SK-N-SH (cell line): Measurements from ENCODE around the gene RFX4.

Source experiments
- SIN3A ChIP-seq: IDR thresholded peaks from 2 replicates; pipeline ENCODE4 v1.6.1; 2012; ENCODE audit warnings: low read depth, mild to moderate bottlenecking, low read length, moderate library complexity, borderline replicate concordance
- TF ChIP-seq, protein P1 (sequence below): fragments of 200-600 bp; sonication (generic); IDR thresholded peaks from 2 replicates; pipeline ENCODE4 v1.6.1; 2017; ENCODE audit warnings: antibody characterized with exemption, mild to moderate bottlenecking, moderate library complexity
- TF ChIP-seq, protein P2 (sequence below): fragments of 150-350 bp; IDR thresholded peaks from 2 replicates; pipeline ENCODE4 v1.6.1; 2017; ENCODE audit warnings: antibody characterized with exemption, low read length, low read depth, borderline replicate concordance

DNA sequence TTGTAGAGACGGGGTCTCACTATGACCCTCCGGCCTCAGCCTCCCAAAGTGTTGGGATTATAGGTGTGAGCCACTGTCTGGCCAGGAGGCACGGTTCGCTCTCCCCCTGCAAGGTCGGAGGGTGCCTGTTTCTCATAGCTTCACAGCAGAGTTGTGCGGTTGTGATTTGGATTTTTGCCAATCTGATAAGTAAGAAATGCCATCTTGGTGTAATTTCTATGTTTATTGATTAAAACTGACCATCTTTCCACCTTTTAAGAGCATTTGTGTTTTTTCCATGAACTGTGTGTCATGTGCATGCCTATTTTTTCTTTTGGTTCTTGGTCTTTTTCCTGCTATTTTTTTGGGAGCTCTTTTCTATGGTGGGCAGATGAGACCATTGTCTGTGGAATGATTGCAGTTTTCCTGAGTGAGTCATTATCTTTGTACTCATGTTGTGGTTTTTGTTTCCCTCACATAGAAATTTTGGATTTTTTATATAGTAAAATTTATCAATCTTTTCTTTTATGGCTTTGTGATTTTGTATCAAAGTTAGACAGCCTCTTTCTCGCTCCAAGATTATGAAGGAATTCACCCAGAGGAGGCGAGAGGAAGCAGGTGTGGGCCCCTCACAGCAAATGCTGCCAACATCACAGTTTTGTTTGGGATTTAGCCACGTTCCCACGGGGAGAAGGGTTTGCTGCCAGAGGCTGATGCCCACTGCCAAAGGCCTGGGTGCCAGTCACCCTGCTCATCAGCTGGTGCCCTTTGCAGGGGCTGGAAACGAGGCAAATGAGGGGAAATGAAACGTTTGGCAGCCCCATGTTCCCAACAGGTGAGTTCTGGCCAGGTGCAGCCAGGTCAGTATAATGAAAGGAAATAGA, 47.2 kb downstream of the RFX4 start:
- TF ChIP-seq, protein P1, sequence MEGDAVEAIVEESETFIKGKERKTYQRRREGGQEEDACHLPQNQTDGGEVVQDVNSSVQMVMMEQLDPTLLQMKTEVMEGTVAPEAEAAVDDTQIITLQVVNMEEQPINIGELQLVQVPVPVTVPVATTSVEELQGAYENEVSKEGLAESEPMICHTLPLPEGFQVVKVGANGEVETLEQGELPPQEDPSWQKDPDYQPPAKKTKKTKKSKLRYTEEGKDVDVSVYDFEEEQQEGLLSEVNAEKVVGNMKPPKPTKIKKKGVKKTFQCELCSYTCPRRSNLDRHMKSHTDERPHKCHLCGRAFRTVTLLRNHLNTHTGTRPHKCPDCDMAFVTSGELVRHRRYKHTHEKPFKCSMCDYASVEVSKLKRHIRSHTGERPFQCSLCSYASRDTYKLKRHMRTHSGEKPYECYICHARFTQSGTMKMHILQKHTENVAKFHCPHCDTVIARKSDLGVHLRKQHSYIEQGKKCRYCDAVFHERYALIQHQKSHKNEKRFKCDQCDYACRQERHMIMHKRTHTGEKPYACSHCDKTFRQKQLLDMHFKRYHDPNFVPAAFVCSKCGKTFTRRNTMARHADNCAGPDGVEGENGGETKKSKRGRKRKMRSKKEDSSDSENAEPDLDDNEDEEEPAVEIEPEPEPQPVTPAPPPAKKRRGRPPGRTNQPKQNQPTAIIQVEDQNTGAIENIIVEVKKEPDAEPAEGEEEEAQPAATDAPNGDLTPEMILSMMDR, result no peak
- TF ChIP-seq SIN3A, result no peak
- TF ChIP-seq, protein P2, sequence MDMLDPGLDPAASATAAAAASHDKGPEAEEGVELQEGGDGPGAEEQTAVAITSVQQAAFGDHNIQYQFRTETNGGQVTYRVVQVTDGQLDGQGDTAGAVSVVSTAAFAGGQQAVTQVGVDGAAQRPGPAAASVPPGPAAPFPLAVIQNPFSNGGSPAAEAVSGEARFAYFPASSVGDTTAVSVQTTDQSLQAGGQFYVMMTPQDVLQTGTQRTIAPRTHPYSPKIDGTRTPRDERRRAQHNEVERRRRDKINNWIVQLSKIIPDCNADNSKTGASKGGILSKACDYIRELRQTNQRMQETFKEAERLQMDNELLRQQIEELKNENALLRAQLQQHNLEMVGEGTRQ, result no peak
